HepG2 (cell line): ENCODE measurements around the gene MRPL14. TPM values are rescaled to one million over a fixed set of nuclear protein-coding genes. Genes with fewer than 3 reads are reported as not detected.
"Not testable (repeated sequence)": the region's sequence is repeated elsewhere in the genome, so short reads cannot be mapped to it uniquely, and the experiment has no call there.

Source experiments
- ATAC-seq: fragments of 200-7000 bp; cut with Tn5 transposase; 3 replicates; pipeline ENCODE4 v1.9.1; 2020; ENCODE audit warnings: mild to moderate bottlenecking, moderate library complexity
- BruUV-seq: library from RNA; stranded (reverse); fragments of 400-500 nt; replicated peaks from 2 replicates; lab custom pipeline; 2021; lab: Mats Ljungman, UMichigan
- CTCF ChIA-PET: fragments of 300-600 bp; formaldehyde crosslinking; extraction: SDS; loops from one replicate; lab custom pipeline; 2021; ENCODE audit warnings: low total read pairs, inconsistent platforms, low intra/inter-chr PET ratio; lab: Yijun Ruan, JAX
- POLR2A ChIA-PET: fragments of 350-600 bp; sonication (Branson Sonifier 250); formaldehyde crosslinking; loops from one replicate; lab custom pipeline; 2020; ENCODE audit warnings: antibody characterized with exemption, inconsistent platforms; lab: Yijun Ruan, JAX
- DNase-seq: peaks from one replicate; pipeline ENCODE4 v3.0.0-alpha.2; 2015; ENCODE audit warnings: low spot score
- FAIRE-seq: peaks from 3 replicates; lab custom pipeline; 2011; peaks lifted over from hg19 to GRCh38; lab: Jason Lieb, UNC
- H2AFZ ChIP-seq: one replicate; pipeline ENCODE4 v1.6.1; 2011; ENCODE audit warnings: low read length, inconsistent platforms
- H3K27ac ChIP-seq: fragments of 300-600 bp; 3 replicates; pipeline ENCODE4 v1.8.0; 2011; ENCODE audit warnings: mixed run types, mild to moderate bottlenecking, mixed read lengths, low read length, inconsistent platforms; ENCODE audit not compliant: insufficient read depth; ENCODE audit errors: extremely low read length
- H3K27me3 ChIP-seq, 2 experiments: fragments of 200-600 bp in 1 of 2; 2 replicates in 1 of 2; 3 replicates in 1 of 2; pipeline versions ENCODE4 v1.6.0 to v1.8.0; 2011; ENCODE audit warnings: low read length in 2 of 2, mild to moderate bottlenecking in 2 of 2, moderate library complexity in 2 of 2, inconsistent platforms in 1 of 2; ENCODE audit not compliant: insufficient read depth in 2 of 2, control insufficient read depth in 1 of 2
- H3K36me3 ChIP-seq, 2 experiments: fragments of 200-600 bp in 1 of 2; replicated peaks in 1 of 2; 2 replicates in 1 of 2; 3 replicates in 1 of 2; pipeline versions ENCODE4 v1.5.1 to v1.8.0; 2011; ENCODE audit warnings: low read length in 2 of 2, inconsistent platforms in 1 of 2; ENCODE audit not compliant: insufficient read depth in 2 of 2, control insufficient read depth in 1 of 2
- H3K4me1 ChIP-seq: 2 replicates; pipeline ENCODE4 v1.5.1; 2012; ENCODE audit warnings: low read length, inconsistent platforms; ENCODE audit not compliant: insufficient read depth
- H3K4me2 ChIP-seq: 2 replicates; pipeline ENCODE4 v1.6.0; 2011; ENCODE audit warnings: low read depth, low read length, inconsistent platforms
- H3K4me3 ChIP-seq, 3 experiments: fragments of 200-600 bp in 1 of 3; sonication (generic), shearing (Covaris generic) in 1 of 3; replicated peaks in 1 of 3; 2 replicates each; pipeline ENCODE4 v1.5.1; 2011 to 2016; ENCODE audit warnings: low read length in 3 of 3, inconsistent platforms in 2 of 3, low read depth in 2 of 3, mild to moderate bottlenecking in 2 of 3, control low read depth in 1 of 3, mixed read lengths in 1 of 3; ENCODE audit not compliant: insufficient read depth in 1 of 3
- H3K79me2 ChIP-seq: one replicate; pipeline ENCODE4 v1.6.1; 2011; ENCODE audit warnings: low read length, inconsistent platforms; ENCODE audit not compliant: insufficient read depth
- H3K9ac ChIP-seq: 2 replicates; pipeline ENCODE4 v1.6.0; 2011; ENCODE audit warnings: mild to moderate bottlenecking, low read depth, low read length, inconsistent platforms; ENCODE audit not compliant: insufficient read depth
- H3K9me3 ChIP-seq: 2 replicates; pipeline ENCODE4 v1.5.1; 2012; ENCODE audit warnings: mild to moderate bottlenecking, low read length
- H4K20me1 ChIP-seq: 2 replicates; pipeline ENCODE4 v1.6.0; 2011; ENCODE audit warnings: inconsistent platforms, mild to moderate bottlenecking, low read length, moderate library complexity; ENCODE audit not compliant: insufficient read depth
- ZFP41 ChIP-seq: sonication (generic); formaldehyde crosslinking; IDR thresholded peaks from 2 replicates; pipeline ENCODE4 v1.4.0; 2020; ENCODE audit warnings: mild to moderate bottlenecking, missing genetic modification reagents, borderline replicate concordance
- ZNF687 ChIP-seq: sonication (generic); formaldehyde crosslinking; IDR thresholded peaks from 2 replicates; pipeline ENCODE4 v1.5.1; 2020; ENCODE audit warnings: mild to moderate bottlenecking, missing genetic modification reagents, moderate library complexity
- ZNF713 ChIP-seq: sonication (generic); formaldehyde crosslinking; IDR thresholded peaks from 2 replicates; pipeline ENCODE4 v1.4.0; 2020; ENCODE audit warnings: mild to moderate bottlenecking, missing genetic modification reagents
- ZNF816 ChIP-seq: sonication (generic); formaldehyde crosslinking; IDR thresholded peaks from 2 replicates; pipeline ENCODE4 v1.8.0; 2022; ENCODE audit warnings: missing genetic modification reagents, mild to moderate bottlenecking, borderline replicate concordance
- WGBS: methylation state at CpG from one replicate; pipeline ENCODE4 v1.1.6; 2017; ENCODE audit warnings: low lambda C conversion rate; 5-methylcytosine and 5-hydroxymethylcytosine counted together
- in situ Hi-C: cut with HindIII; loops from 2 replicates; pipeline ENCODE4 v1.10.0; 2017; ENCODE audit warnings: low pct_unique_long_range_greater_than_20kb; ENCODE audit not compliant: extremely low pct_ligation_motif_present
- intact Hi-C: fragments of 100-400 bp; cut with micrococcal nuclease; formaldehyde crosslinking; loops from one replicate; pipeline ENCODE4 v1.10.0; 2022; ENCODE audit not compliant: unreplicated experiment
- polyA plus RNA-seq, 8 experiments: library from polyadenylated mRNA; depleted of rRNA in 3 of 8; stranded (reverse) in 7 of 8; unstranded in 1 of 8; fragments of >200 nt; fragmentation: Illumina TruSeq in 4 of 8; extraction: Trizol in 4 of 8; gene quantifications; 2 replicates each; pipeline versions ENCODE4 v1.2.1 to v1.2.3, GENCODE V29; 2011 to 2016; ENCODE audit warnings: low read depth in 4 of 8, missing spikeins in 1 of 8, mixed read lengths in 1 of 8; ENCODE audit not compliant: insufficient read depth in 1 of 8
- total RNA-seq, 5 experiments: library from RNA; depleted of rRNA; stranded (reverse); fragments of >200 nt; fragmentation: Illumina TruSeq; extraction: Trizol; gene quantifications; 2 replicates each; pipeline ENCODE4 v1.2.3, GENCODE V29; 2016; ENCODE audit warnings: low read depth in 1 of 5

The MRPL14 gene
- total and polyA plus RNA-seq, 2 of the 13 experiments (the other 11 are each of a cell fraction or from before 2014, with no cell fraction given), result 157 to 178 TPM

GRCh38 chr6:44091356-44091755 lies 35.9 kb downstream of the MRPL14 start:
- H3K36me3 ChIP-seq, H3K9ac ChIP-seq, ATAC-seq, DNase-seq, H3K79me2 ChIP-seq, H3K27me3 ChIP-seq, H3K4me3 ChIP-seq, H3K27ac ChIP-seq, H3K4me2 ChIP-seq, FAIRE-seq, POLR2A ChIA-PET, CTCF ChIA-PET, BruUV-seq, H2AFZ ChIP-seq, H3K9me3 ChIP-seq, in situ Hi-C loops, H4K20me1 ChIP-seq: not testable (repeated sequence)
- TF ChIP-seq ZFP41, result 0 out of 2 replicates have a peak, but pooled peaks have one; percentile 54
- 0 out of 2 replicates have a peak, but pooled peaks have one; percentile 70 for TF ChIP-seq ZNF713 (CRISPR knock-in tag)
- peaks cover 76% of the 10 kb centered on the region for H3K4me1 ChIP-seq
- intact Hi-C loops, result loop anchor here (10.0 kb wide), 1 partner anchor 243 kb away; no protein-coding TSS in a partner anchor
- WGBS, result 96% methylated on average over 3 of the region's 3 CpGs

- Histone ChIP-seq H3K27ac (no peak overlapping the region), H2AFZ (no peak overlapping the region), H3K27me3 (no peaks in the 10 kb centered on the region), H3K4me2 (no peak overlapping the region), H3K4me1 (peaks cover 75% of the 10 kb centered on the region), H4K20me1 (no peaks in the 10 kb centered on the region), H3K9me3 (no peaks in the 10 kb centered on the region), H3K4me3 (no peak overlapping the region), H3K79me2 (no peaks in the 10 kb centered on the region), H3K9ac (no peak overlapping the region), H3K36me3 (no peaks in the 10 kb centered on the region)
- intact Hi-C loops, result loop anchor here (10.0 kb wide), 1 partner anchor 244 kb away; no protein-coding TSS in a partner anchor
- 98% methylated on average over 5 of the region's 5 CpGs for WGBS
- ChIA-PET CTCF (no interaction called here), POLR2A (no interaction called here)
- in situ Hi-C loops, result no loop called here
- ATAC-seq, result no peak
- FAIRE-seq, result no peak
- BruUV-seq, result no TSS peak
- TF ChIP-seq ZNF687 (CRISPR knock-in tag) (peak; percentile 24; the same call in 1 of the 2 replicates), ZNF816 (CRISPR knock-in tag) (no peak)
- no peak for DNase-seq
Observed at GRCh38 chr6:44090465-44090864, 36.8 kb downstream of the MRPL14 start.
